Choroid plexus epithelial cell (primary cell): ENCODE data around the gene FBXO8.

Experiments
- DNase-seq: peaks from one replicate; pipeline ENCODE4 v3.0.0-alpha.2; 2010; ENCODE audit warnings: low read depth
- H3K4me3 ChIP-seq: 2 replicates; pipeline ENCODE4 v1.5.1; 2011; ENCODE audit warnings: low read depth, mild to moderate bottlenecking, control low read depth, low read length, moderate library complexity
- TF ChIP-seq, protein P1 (sequence below): conservative IDR thresholded peaks from 2 replicates; pipeline ENCODE4 v1.5.1; 2011; ENCODE audit warnings: low read depth, mild to moderate bottlenecking, control low read depth, inconsistent platforms, low read length, moderate library complexity

Gene FBXO8

DNA sequence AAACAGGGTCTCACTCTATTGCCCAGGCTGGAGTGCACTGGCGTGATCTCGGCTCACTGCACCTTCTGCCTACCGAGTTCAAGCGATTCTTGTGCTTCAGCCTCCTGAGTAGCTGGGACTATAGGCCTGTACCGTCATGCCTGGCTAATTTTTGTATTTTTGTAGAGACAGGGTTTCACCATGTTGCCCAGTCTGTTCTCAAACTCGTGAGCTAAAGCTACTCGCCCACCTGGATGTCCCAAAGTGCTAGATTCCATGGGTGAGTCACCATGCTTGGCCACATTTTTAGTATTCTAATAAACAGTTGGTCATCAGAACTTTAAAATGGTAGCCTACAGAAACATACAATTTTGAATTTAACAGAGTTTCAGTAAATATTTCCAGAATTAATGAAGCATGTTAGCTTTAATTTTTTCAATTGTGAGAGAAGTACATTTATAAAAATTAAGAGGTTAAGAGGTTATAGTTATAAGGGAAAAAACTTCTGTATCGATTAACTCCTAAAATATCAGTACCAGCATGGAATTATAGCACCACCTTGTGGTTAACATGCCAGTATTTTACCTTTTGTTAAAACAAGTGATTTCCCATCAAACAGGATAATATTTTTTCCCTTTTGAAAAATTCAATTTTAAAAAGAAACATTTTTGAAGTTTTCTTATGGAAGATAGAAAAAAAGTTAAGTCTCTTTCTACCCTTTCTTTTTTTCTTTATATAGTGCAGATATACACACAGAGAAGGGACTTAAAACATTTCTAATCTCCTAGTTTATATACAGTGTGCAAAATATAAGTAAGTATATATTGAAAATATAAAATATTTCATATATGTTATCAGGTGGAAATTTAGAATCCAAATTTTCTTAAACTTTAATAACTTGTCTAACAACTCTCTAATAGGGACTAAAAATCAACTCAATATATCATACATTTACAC is 35.6 kb upstream of the FBXO8 start:
- TF ChIP-seq, protein P1, sequence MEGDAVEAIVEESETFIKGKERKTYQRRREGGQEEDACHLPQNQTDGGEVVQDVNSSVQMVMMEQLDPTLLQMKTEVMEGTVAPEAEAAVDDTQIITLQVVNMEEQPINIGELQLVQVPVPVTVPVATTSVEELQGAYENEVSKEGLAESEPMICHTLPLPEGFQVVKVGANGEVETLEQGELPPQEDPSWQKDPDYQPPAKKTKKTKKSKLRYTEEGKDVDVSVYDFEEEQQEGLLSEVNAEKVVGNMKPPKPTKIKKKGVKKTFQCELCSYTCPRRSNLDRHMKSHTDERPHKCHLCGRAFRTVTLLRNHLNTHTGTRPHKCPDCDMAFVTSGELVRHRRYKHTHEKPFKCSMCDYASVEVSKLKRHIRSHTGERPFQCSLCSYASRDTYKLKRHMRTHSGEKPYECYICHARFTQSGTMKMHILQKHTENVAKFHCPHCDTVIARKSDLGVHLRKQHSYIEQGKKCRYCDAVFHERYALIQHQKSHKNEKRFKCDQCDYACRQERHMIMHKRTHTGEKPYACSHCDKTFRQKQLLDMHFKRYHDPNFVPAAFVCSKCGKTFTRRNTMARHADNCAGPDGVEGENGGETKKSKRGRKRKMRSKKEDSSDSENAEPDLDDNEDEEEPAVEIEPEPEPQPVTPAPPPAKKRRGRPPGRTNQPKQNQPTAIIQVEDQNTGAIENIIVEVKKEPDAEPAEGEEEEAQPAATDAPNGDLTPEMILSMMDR, result peak; percentile 75
- no peak overlapping the region for H3K4me3 ChIP-seq
- DNase-seq, result peak; percentile 66

DNA sequence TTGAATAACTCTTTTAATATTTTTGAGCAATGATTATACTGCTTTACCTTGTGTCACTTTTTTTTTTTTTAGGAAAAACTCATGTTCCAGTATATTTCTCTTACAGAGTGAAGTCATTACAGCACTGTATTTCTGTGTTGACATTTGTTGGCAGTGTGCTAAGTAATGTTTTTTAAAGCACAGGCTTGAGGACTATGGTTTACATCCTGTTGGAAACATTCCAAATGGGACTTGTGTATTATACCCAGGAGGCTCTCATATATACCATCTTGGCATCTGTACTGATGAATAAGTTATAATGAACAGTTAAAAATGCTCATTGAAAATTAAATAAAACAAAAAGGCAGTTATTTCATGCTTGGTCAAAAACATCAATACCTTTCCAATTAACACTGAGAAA is 34.1 kb upstream of the FBXO8 start:
- peak; percentile 61 for DNase-seq
- TF ChIP-seq, protein P1, result no peak
- H3K4me3 ChIP-seq, result no peak overlapping the region

DNA sequence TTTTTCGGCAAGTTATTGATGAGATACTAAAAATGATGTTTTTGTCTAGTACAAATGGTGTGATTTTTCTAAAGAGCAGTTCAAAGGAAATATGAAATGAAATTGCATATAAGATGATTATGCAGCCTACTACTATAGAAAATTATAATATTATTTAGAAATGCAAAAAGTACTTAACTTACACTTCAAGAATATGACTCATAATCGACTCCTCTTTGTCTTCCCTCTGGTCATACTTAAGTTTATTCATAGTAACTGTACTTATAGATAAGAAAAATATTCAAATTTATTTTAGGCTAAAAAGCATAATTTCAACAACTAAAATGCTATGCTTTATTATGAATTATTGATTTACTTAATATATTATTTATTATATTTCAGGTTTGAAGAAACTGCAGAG is 33.5 kb upstream of the FBXO8 start:
- H3K4me3 ChIP-seq, result no peak overlapping the region
- DNase-seq, result peak; percentile 15
- TF ChIP-seq, protein P1, result no peak

DNA sequence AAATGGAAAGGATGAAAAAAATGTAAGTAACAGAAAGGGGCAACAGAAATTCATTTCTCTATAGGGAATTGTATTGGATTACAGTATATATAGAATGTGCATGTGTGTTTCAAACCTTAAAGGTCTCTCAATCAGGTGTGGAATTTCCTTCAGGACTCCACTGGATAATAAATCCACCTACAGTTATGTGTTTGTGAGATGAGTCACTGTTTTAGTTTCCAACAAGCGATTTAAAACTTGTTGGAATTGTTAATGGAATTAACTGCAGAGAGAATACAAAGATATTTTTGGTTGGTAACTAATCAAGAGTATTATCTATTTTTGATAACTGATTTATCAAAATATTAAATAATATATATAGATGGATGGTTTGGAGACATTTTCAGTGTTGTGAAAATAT is 33.1 kb upstream of the FBXO8 start:
- no peak for DNase-seq
- TF ChIP-seq, protein P1, result no peak

DNA sequence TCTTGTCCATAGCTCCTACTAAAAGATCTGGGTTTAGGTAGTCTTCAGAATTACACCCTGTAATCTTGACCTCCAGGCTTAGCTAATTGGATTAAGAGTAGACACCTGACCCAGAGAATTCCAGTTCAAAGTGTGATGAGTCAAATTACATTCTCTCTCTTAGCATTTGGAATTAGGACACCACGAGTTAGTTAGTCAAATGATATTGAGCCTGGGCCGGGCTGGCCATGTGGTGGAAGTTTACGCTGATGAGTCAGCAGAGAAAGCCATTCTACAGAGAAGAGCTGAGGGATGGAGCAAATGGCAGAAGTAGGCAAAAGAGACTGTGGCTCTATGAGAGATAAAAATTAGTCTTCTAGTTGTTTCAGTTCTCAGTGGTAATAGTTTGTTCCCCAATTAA is 31.3 kb upstream of the FBXO8 start:
- DNase-seq, result peak; percentile 79
- TF ChIP-seq, protein P1, result no peak
- no peak overlapping the region for H3K4me3 ChIP-seq

More for the DNA sequence above, 33.1 kb upstream of the FBXO8 start:
- H3K4me3 ChIP-seq, result no peak overlapping the region

DNA sequence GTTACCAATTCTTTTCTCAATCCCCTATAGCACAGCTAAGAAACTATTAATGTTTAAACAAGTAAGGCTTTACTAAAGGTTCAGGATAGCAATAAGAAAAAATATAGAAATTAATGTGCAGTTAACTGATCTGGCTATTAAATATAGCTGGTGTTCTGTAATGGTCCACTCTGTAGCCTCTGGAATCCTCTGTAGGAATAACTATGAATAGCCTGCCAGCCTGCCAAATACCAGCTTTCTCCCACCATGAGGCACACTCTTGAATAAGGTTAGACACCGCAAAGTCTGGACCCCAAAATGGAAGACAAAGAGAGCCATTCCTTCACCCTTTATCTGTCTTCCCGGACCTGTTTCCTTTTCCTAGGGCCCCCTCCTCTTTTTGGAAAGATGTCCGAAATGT is 30.8 kb upstream of the FBXO8 start:
- no peak for DNase-seq
- no peak overlapping the region for H3K4me3 ChIP-seq
- TF ChIP-seq, protein P1, result no peak

DNA sequence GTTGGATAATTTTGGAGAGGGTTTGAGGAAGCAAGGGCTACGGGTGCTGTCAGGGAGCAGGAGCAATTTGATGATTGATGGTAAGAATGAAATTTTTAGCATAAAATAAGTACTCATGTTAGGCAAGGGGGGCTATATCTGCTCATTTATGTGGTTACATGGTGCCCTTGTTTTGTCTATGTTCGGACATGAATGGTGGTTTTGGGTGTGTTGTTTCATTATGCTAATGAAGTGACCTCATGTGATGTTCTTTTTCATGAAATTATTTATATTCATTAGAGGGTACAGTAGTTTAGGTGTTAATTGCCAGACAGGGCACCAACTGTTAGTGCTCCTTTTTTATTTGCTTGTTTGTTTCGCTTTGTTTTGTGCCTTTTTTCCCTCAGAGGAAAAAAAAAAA is 29.5 kb upstream of the FBXO8 start:
- TF ChIP-seq, protein P1, result no peak
- no peak for DNase-seq
- no peak overlapping the region for H3K4me3 ChIP-seq
